NCI-H446 (cell line): ENCODE results near the gene SEC22B.
"Not testable (repeated sequence)": the region's sequence is repeated elsewhere in the genome, so short reads cannot be mapped to it uniquely, and the experiment has no call there.

Experiments
- DNase-seq, 2 experiments: peaks; one replicate each; lab custom pipeline; 2025; lab: John Stamatoyannopoulos, UW

The SEC22B gene

GRCh38 chr1:120176092-120176855 lies at the start of gene SEC22B:
Gene SEC22B, minus strand, starts transcription at chr1:120176520. Its CDS starts 139 bp downstream, at chr1:120176381.
- DNase-seq: peak; percentile 94 to 95

DNA sequence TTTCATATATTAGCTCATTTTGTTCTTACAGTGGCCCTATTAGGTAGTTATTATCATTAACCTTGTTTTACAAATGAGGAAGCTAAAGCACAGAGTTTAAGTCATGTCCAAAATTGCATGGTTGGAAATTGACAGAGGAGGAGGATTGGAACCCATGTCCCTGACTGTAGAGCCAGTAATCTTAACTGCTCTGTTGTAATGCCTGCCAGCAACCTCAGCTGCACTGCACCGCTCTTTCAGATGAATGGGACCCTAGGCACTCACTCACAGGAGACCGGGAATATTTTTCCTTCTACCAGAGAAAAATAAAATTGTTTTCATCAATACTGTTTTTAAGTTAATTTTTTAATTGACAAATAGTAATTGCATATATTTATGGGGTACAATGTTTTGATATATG lies 41.6 kb upstream of the SEC22B start:
- not testable (repeated sequence) for DNase-seq

DNA sequence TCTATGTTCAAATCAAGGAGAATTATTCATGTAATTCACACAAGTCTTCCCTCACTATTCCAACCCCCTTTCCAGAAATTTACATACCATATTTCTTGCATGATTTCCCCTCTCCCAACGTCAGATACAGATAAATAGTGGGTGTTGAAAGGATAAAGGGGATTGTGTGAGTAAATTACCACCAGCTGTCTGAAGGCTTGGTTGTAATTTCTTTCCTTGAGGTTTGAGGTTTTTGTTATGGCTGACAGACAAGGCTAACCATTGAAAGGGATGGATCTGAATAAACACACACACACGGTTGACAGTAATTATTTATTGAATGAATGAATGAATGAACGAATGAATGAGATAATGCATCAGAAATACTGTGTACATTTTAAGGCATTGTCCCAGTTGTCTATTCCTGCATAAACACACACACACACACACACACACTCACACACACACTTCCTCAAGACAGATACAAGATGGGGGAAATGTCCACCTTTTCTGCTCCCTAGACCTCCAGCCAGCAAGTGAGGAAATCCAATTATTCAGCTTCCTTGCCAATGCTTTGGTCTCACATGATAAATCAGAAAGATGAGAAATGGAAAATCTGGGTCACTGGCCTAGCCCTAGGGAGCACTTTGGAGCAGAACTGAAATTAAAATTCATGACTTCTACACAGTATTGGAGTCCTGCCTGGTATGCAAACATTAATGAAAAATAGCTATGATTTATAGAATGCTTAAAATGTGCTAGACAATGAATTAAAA lies 41.0 kb upstream of the SEC22B start:
- not testable (repeated sequence) for DNase-seq

DNA sequence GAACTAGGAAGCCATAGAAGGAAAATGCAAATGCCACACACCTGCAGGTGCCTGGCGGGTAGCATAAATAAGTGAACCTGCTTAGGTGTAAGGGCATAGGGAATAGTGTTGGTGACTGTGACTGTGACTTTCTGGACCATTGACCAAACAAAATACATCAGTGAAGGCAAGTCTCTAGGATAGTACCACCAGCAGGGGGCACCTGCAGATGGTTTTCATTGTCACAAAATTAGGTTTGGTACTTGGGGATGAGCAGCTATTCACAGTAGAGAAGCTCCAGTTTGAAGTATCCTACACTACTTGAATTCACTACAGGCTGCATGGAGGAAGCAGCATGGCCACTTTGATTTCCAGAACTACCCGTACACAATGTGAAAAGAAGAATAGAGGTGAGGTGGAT lies 37.3 kb upstream of the SEC22B start:
- DNase-seq: not testable (repeated sequence)

DNA sequence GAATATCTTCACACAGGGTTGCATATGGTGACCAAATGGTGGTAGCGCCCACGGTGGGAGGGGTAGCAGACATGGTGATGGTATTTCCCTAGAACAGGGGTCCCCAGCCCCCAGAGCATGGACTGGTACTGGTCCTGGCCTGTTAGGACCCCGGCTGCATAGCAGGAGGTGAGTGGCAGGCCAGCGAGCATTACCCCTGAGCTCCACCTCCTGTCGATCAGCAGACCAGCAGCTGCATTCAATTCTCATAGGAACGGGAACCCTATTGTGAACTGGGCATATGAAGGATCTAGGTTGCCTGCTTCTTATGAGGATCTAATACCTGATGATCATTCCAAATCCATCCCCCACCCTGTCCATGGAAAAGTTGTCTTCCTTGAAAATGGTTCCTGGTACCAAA lies 34.4 kb upstream of the SEC22B start:
- DNase-seq: not testable (repeated sequence)

GRCh38 chr1:120196863-120197775 lies 20.8 kb upstream of the SEC22B start:
- not testable (repeated sequence) for DNase-seq

- not testable (repeated sequence) for DNase-seq
Measured at GRCh38 chr1:120188626-120189025, 12.3 kb upstream of the SEC22B start.

DNA sequence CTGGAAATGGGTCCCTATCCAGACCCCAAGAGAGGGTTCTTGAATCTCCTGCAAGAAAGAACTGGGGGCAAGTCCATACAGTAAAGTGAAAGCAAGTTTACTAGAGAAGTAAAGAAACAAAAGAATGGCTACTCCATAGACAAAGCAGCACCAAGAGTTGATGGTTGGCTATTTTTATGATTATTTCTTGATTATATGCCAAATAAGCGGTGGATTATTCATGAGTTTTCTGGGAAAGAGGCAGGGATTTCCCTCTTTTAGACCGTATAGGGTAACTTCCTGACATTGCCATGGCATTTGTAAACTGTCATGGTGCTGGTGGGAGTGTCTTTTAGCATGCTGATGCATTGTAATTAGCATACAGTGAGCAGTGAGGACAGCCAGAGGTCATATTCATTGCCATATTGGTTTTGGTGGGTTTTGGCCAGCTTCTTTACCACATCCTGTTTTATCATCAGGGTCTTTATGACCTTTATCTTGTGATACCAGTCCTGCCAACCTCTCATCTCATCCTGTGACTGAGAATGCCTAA lies 5.9 kb upstream of the SEC22B start:
- DNase-seq: not testable (repeated sequence)

DNA sequence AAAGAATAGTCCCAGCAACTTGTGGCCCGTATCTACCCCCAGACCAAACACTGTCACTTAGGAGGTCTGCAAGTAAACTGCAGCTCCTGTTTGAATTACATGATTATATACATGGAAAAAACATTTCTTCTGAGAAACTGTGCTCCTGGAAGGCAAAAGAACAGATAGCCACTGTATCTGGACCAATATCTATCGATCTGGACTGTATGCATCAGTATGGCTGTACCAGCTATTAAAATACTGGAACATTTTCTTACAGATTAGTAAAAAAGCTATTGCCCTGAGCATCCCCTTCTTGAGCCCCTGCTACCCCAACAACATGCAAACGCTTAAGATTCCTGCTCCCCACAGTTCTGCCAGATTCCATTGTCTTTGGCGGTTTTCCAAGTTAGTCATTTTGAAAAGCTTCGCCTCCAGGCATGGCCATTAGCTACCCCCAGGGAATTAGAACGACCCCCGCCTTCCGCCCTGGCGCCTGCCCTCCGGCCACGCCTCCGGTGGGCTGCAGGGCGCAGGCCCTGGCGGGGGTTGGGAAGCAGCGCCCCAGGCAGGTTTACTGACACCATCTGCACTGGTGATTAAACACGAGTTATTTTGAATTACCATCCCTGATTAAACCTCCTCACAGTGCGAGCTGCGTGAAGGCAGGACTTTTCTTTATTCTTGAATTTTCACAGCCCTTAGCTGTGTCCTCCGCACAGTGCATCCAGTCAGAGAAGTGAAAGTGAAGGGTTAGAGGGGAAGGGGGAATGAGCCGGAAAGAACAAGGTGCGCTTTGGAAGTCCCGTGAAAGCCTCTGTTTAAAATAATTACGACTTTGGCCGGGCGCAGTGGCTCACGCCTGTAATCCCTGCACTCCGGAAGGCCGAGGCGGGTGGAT lies 3.7 kb upstream of the SEC22B start:
- peak in 1 of 2 experiments; percentile 65 for DNase-seq

- DNase-seq: no peak
Measured at GRCh38 chr1:120178799-120179756, 2.8 kb upstream of the SEC22B start.

DNA sequence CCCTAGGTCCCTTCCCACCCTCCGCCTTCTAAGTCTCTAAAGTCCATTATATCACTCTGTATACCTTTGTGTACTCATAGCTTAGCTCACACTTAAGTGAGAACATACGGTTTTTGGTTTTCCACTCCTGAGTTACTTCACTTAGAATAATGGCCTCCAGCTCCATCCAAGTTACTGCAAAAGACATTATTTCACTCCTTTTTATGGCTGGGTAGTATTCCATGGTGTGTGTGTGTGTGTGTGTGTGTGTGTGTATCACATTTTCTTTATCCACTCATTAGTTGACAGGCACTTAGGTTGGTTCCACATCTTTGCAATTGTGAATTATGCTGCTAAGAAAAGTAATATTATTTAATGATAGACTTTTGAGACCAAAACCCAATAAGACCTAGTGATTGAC lies 1.7 kb upstream of the SEC22B start:
- not testable (repeated sequence) for DNase-seq

DNA sequence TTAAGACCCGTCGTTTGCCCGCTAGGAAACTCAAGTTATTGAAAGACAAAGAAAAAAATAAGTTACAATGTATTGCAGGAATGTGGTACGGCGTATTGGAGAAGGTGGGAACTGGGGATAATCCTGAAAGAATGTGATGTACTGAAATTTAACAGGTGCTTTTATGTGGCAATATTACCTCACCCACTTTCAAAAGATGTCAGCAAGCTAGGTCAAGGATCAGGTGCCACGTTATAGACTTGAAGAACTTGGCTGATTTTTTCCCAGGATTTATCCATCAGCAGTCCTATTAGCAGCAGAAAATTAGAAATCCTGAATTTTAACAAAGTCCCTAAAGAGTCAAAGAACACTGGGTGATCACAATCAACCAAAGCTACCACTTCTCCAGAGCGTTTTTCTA lies 632 bp downstream of the SEC22B start:
- not testable (repeated sequence) for DNase-seq

DNA sequence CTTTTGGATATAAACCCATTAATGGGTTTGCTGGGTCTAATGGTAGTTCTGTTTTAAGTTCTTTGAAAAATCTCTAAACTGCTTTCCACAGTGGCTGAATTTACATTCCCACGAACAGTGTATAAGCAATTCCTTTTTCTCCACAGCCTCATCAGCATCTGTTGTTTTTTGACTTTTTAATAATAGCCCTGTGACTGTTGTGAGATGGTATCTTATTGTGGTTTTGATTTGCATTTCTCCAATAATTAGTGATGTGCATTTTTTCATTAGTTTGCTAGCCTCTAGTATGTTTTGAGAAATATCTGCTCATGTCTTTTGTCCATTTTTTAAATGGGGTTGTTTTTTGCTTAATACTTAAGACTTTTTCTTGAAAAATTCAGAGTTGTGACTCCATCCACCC lies 11.6 kb downstream of the SEC22B start:
- not testable (repeated sequence) for DNase-seq

DNA sequence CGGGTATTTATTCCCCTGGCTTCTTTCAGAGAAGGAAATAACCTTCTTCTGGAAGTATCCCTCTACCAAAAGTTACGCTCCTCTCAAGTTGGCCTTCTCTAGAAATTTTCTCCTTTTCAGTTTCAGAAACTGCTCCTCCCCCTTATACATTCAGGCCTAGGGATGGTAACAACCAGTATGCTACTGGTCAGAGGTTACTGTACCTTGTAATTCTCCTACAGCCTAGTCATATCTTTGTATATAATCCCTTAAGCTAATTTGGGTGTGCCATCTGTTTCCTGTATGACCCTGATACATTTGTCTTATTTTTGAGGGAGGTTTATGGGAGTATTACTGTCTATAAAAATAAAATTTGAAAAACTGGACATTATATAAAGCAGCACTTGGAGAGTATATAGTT lies 14.3 kb downstream of the SEC22B start:
- not testable (repeated sequence) for DNase-seq

GRCh38 chr1:120158495-120158894 lies 17.8 kb downstream of the SEC22B start:
- DNase-seq: not testable (repeated sequence)

DNA sequence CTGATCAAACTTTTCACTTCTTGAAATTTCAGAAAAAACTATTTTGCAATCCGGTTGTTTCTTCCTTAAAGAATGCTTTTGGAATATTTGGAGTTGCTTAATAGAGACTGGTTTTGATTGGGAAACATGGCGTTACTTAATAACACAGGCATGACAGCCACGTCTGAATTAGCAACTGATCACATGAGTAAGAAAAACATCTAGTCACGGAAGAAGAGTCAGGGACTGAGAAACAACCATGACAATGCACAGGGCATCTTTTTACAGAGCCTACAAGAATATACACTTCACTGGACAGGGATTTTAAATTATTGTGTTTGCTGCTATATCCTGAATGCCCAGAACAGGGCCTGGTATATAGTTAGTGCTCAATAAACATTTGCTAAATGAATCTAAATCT lies 18.2 kb downstream of the SEC22B start:
- not testable (repeated sequence) for DNase-seq

- DNase-seq: not testable (repeated sequence)
Measured at GRCh38 chr1:120150138-120150822, 26.0 kb downstream of the SEC22B start.

GRCh38 chr1:120149420-120150059 lies 26.8 kb downstream of the SEC22B start:
- not testable (repeated sequence) for DNase-seq
